Loucy (cell line): ENCODE data around the gene DLGAP3.
"Not testable (repeated sequence)": the region's sequence is repeated elsewhere in the genome, so short reads cannot be mapped to it uniquely, and the experiment has no call there.

ENCODE experiments used
- H2AFZ ChIP-seq: fragments of 200-600 bp; sonication (generic); 2 replicates; pipeline ENCODE4 v1.6.0; 2016; ENCODE audit warnings: antibody characterized with exemption, mild to moderate bottlenecking, low read length, moderate library complexity
- H3F3A ChIP-seq: fragments of 200-600 bp; 2 replicates; pipeline ENCODE4 v1.6.0; 2016; ENCODE audit warnings: antibody characterized with exemption, low read depth, mild to moderate bottlenecking
- H3K27me3 ChIP-seq: fragments of 200-600 bp; sonication (generic); 2 replicates; pipeline ENCODE4 v1.6.1; 2014; ENCODE audit warnings: low read length, mild to moderate bottlenecking; ENCODE audit not compliant: insufficient read depth, poor library complexity, severe bottlenecking
- H3K36me3 ChIP-seq: fragments of 200-600 bp; sonication (generic); 2 replicates; pipeline ENCODE4 v1.6.1; 2016; ENCODE audit warnings: low read length; ENCODE audit not compliant: insufficient read depth
- H3K4me1 ChIP-seq: fragments of 200-600 bp; sonication (generic); 2 replicates; pipeline ENCODE4 v1.5.1; 2014; ENCODE audit warnings: low read length, mild to moderate bottlenecking; ENCODE audit not compliant: insufficient read depth, poor library complexity, severe bottlenecking
- H3K4me2 ChIP-seq: fragments of 200-600 bp; sonication (generic); 2 replicates; pipeline ENCODE4 v1.6.0; 2014; ENCODE audit warnings: antibody characterized with exemption, low read length, low read depth, mild to moderate bottlenecking; ENCODE audit not compliant: poor library complexity, severe bottlenecking
- H3K4me3 ChIP-seq: fragments of 200-600 bp; sonication (generic); 2 replicates; pipeline ENCODE4 v1.5.1; 2014; ENCODE audit warnings: low read length, mild to moderate bottlenecking, mixed read lengths; ENCODE audit not compliant: poor library complexity, severe bottlenecking
- H3K79me2 ChIP-seq: fragments of 200-600 bp; sonication (generic); 2 replicates; pipeline ENCODE4 v1.6.1; 2014; ENCODE audit warnings: low read length; ENCODE audit not compliant: insufficient read depth
- H3K9ac ChIP-seq: fragments of 200-600 bp; sonication (generic); 2 replicates; pipeline ENCODE4 v1.6.0; 2014; ENCODE audit warnings: mild to moderate bottlenecking, low read depth, low read length, moderate library complexity; ENCODE audit not compliant: poor library complexity, severe bottlenecking
- H3K9me2 ChIP-seq: fragments of 200-600 bp; sonication (generic); replicated peaks from 2 replicates; pipeline ENCODE4 v1.6.1; 2016; ENCODE audit warnings: low read depth, low read length, mixed read lengths
- H3K9me3 ChIP-seq: fragments of 200-600 bp; sonication (generic); 2 replicates; pipeline ENCODE4 v1.6.1; 2014; ENCODE audit warnings: mild to moderate bottlenecking, antibody characterized with exemption, low read length, low read depth; ENCODE audit not compliant: insufficient read depth
- H4K20me1 ChIP-seq: fragments of 200-600 bp; sonication (generic); 2 replicates; pipeline ENCODE4 v1.6.0; 2014; ENCODE audit warnings: antibody characterized with exemption, low read length, mild to moderate bottlenecking; ENCODE audit not compliant: insufficient read depth, poor library complexity, severe bottlenecking
- EZH2phosphoT487 ChIP-seq: fragments of 200-600 bp; IDR thresholded peaks from 2 replicates; pipeline ENCODE4 v1.6.1; 2018; ENCODE audit warnings: antibody characterized with exemption, mild to moderate bottlenecking, moderate library complexity, borderline replicate concordance
- TF ChIP-seq, protein P1 (sequence below): fragments of 200-600 bp; sonication (generic); conservative IDR thresholded peaks from 2 replicates; pipeline ENCODE4 v1.5.1; 2014; ENCODE audit warnings: mild to moderate bottlenecking, antibody characterized with exemption, low read length

DLGAP3 gene

DNA sequence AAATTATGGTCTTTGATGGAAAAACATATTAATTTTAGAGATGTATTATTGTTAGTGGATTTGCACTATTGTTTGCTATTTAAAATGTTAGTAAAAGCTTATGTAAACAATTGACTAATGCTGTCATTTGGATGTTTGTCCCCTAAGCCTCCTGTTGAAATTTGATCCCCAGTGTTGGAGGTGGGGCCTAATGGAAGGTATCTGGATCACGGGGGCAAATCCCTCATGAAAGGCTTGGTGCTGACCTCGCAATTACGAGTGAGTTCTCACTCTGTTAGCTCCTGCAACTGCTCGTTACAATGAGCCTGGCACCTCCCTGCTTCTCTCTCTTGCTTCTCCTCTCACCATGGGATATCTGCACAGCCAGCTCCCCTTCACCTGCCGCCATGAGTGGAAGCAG, 41.4 kb upstream of the DLGAP3 start:
- Histone ChIP-seq H4K20me1 (no peaks in the 10 kb centered on the region), H3K36me3 (no peaks in the 10 kb centered on the region), H3K4me3 (no peak overlapping the region), H3K79me2 (no peaks in the 10 kb centered on the region), H3K27me3 (no peaks in the 10 kb centered on the region), H3K4me1 (no peaks in the 10 kb centered on the region), H3K9me2 (no peaks in the 10 kb centered on the region), H2AFZ (no peak overlapping the region), H3K9ac (no peak overlapping the region), H3F3A (no peaks in the 10 kb centered on the region), H3K9me3 (peaks cover 6% of the 10 kb centered on the region; the same call in 1 of the 2 replicates), H3K4me2 (no peak overlapping the region)
- TF ChIP-seq, protein P1, sequence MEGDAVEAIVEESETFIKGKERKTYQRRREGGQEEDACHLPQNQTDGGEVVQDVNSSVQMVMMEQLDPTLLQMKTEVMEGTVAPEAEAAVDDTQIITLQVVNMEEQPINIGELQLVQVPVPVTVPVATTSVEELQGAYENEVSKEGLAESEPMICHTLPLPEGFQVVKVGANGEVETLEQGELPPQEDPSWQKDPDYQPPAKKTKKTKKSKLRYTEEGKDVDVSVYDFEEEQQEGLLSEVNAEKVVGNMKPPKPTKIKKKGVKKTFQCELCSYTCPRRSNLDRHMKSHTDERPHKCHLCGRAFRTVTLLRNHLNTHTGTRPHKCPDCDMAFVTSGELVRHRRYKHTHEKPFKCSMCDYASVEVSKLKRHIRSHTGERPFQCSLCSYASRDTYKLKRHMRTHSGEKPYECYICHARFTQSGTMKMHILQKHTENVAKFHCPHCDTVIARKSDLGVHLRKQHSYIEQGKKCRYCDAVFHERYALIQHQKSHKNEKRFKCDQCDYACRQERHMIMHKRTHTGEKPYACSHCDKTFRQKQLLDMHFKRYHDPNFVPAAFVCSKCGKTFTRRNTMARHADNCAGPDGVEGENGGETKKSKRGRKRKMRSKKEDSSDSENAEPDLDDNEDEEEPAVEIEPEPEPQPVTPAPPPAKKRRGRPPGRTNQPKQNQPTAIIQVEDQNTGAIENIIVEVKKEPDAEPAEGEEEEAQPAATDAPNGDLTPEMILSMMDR, result no peak
- TF ChIP-seq EZH2phosphoT487, result no peak

DNA sequence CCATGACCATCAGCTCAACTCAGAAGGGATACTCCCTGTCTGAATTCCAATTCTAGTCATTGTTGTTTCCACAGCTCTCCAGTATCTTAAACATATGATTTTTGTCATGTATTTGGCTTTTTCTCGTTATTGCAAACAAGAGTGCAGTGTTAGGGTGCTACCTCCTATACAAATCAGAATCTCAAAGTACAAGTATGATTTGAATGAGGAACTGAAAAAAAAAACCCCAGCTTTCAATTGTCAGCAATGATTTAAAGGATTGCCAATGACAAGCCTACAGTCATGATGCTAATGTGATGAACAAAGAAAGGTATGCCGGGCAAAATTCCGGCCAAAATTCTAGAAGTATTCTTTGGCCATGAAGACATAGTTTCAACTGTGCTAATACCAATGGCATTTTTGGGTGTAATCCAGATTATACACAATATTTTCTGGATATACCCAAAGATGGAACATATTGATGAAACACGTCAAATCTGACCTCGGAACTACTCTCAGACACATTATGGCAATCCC, 40.8 kb upstream of the DLGAP3 start:
- Histone ChIP-seq H3K4me3 (no peak overlapping the region), H3K9me3 (peaks cover 6% of the 10 kb centered on the region; the same call in 1 of the 2 replicates), H3K36me3 (no peaks in the 10 kb centered on the region), H3K27me3 (no peaks in the 10 kb centered on the region), H3K4me2 (no peak overlapping the region), H3K4me1 (no peaks in the 10 kb centered on the region), H3K9me2 (no peaks in the 10 kb centered on the region), H4K20me1 (no peaks in the 10 kb centered on the region), H3K79me2 (no peaks in the 10 kb centered on the region), H3F3A (no peaks in the 10 kb centered on the region), H2AFZ (no peak overlapping the region), H3K9ac (no peak overlapping the region)
- TF ChIP-seq EZH2phosphoT487, result no peak
- TF ChIP-seq, protein P1, result no peak

DNA sequence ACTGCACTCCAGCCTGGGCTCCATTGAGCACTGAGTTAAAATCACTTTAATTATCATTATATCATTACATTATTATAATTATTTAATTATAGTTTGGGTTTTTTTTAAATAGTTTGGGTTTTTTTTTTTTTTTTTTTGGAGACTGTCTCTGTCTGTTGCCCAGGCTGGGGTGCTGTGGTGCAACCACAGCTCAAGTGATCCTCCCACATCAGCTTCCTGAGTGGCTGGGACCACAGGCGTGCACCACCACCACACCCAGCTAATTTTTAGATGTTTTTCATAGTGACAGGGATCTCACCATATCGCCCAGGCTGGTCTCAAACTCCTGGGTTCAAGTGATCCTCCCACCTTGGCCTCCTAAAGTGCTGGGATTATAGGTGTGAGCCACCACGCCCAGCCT, 38.8 kb upstream of the DLGAP3 start:
- not testable (repeated sequence) for H3K9me2 ChIP-seq, H3K79me2 ChIP-seq, H3K9me3 ChIP-seq, H4K20me1 ChIP-seq, H3K9ac ChIP-seq, H3K27me3 ChIP-seq, H3K4me3 ChIP-seq, H2AFZ ChIP-seq, H3K36me3 ChIP-seq, H3K4me2 ChIP-seq, H3K4me1 ChIP-seq, H3F3A ChIP-seq

DNA sequence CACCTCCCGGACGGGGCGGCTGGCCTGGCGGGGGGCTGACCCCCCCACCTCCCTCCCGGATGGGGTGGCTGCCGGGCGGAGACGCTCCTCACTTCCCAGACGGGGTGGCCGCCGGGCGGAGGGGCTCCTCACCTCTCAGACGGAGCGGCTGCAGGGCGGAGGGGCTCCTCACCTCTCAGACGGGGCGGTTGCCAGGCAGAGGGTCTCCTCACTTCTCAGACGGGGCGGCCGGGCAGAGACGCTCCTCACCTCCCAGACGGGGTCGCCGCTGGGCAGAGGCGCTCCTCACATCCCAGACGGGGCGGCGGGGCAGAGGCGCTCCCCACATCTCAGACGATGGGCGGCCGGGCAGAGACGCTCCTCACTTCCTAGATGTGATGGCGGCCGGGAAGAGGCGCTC, 38.2 kb upstream of the DLGAP3 start:
- not testable (repeated sequence) for H3K4me1 ChIP-seq, H2AFZ ChIP-seq, H3F3A ChIP-seq, H3K27me3 ChIP-seq, H3K9me3 ChIP-seq, H3K36me3 ChIP-seq, H3K9ac ChIP-seq, H3K79me2 ChIP-seq, H3K4me3 ChIP-seq, H4K20me1 ChIP-seq, H3K4me2 ChIP-seq, H3K9me2 ChIP-seq
